Stomach (tissue), 9 donors: ENCODE measurements around the gene ATXN10. TPM values are rescaled to one million over a fixed set of nuclear protein-coding genes. Genes with fewer than 3 reads are reported as not detected.
A peak's percentile ranks its signal among the peaks of the same experiment; 100 is the strongest.

Experiments
- DNase-seq, 2 donors: peaks; one replicate each; pipeline versions ENCODE4 v3.0.0 to v3.0.0-alpha.2; 2013 to 2019
- H3K27ac ChIP-seq, 5 donors: fragments of 200-600 bp in 4 of 5; sonication (generic) in 4 of 5; one replicate each; pipeline ENCODE4 v1.5.1; 2013 to 2019; ENCODE audit warnings: mild to moderate bottlenecking in 1 of 5, moderate library complexity in 1 of 5
- H3K27me3 ChIP-seq, 3 donors: fragments of 200-600 bp; sonication (generic); one replicate each; pipeline ENCODE4 v1.5.1; 2017 to 2019; ENCODE audit warnings: mixed run types in 1 of 3
- H3K36me3 ChIP-seq, 4 donors: fragments of 200-600 bp; sonication (generic); 1 replicate in 3 of 4; 2 replicates in 1 of 4; pipeline ENCODE4 v1.5.1; 2016 to 2019
- H3K4me1 ChIP-seq, 4 donors: fragments of 200-600 bp; sonication (generic); one replicate each; pipeline ENCODE4 v1.5.1; 2016 to 2019
- H3K4me3 ChIP-seq, 4 donors: fragments of 200-600 bp; sonication (generic) in 3 of 4; one replicate each; pipeline ENCODE4 v1.5.1; 2016 to 2019; ENCODE audit warnings: mild to moderate bottlenecking in 1 of 4
- H3K9me3 ChIP-seq, 4 donors: fragments of 200-600 bp; sonication (generic); one replicate each; pipeline ENCODE4 v1.5.1; 2016 to 2019
- CTCF ChIP-seq, 7 experiments: fragments of 450-650 bp in 4 of 7; fragments of 200-600 bp in 3 of 7; sonication (generic) in 3 of 7; IDR thresholded peaks; one replicate each; pipeline ENCODE4 v1.5.1; 2016 to 2019; ENCODE audit warnings: antibody characterized with exemption in 7 of 7, control low read depth in 2 of 7, mild to moderate bottlenecking in 1 of 7
- EP300 ChIP-seq: sonication (generic); formaldehyde crosslinking; IDR thresholded peaks from one replicate; pipeline ENCODE4 v1.6.1; 2017; ENCODE audit warnings: antibody characterized with exemption
- POLR2A ChIP-seq, 4 donors: fragments of 450-650 bp; IDR thresholded peaks; one replicate each; pipeline ENCODE4 v1.6.1; 2016; ENCODE audit warnings: antibody characterized with exemption in 4 of 4, control low read depth in 2 of 4, mild to moderate bottlenecking in 1 of 4, moderate library complexity in 1 of 4
- POLR2AphosphoS5 ChIP-seq, 3 donors: sonication (generic); formaldehyde crosslinking; IDR thresholded peaks; one replicate each; pipeline ENCODE4 v1.6.1; 2016; ENCODE audit warnings: antibody characterized with exemption in 3 of 3
- WGBS, 5 donors: extraction: QIAGEN DNeasy Blood & Tissue Kit in 3 of 5; methylation state at CpG; one replicate each; pipeline versions ENCODE4 v1.1.5 to v1.1.7; 2013 to 2018; 5-methylcytosine and 5-hydroxymethylcytosine counted together
- intact Hi-C: fragments of 100-400 bp; cut with DNase I; formaldehyde crosslinking; loops from one replicate; pipeline ENCODE4 v1.15.1; 2023; ENCODE audit warnings: low total_unique reads
- polyA plus RNA-seq, 3 donors: library from polyadenylated mRNA; stranded (reverse); fragments of 200-250 nt; gene quantifications; one replicate each; pipeline ENCODE4 v1.2.3, GENCODE V29; 2013
- total RNA-seq, 5 donors: library from RNA; depleted of rRNA; stranded (reverse); fragments of >200 nt; gene quantifications; one replicate each; pipeline versions ENCODE4 v1.1.0 to v1.2.3, GENCODE V29; 2014 to 2016
- donor health status: healthy with polysubstance abuse.
- donor health status: Bipolar disorder and iron deficiency.
- donor health status: healthy.

ATXN10 gene
- total and polyA plus RNA-seq, 8 donors: 36.5 to 171 (median 89.4) TPM

- no peak for DNase-seq
- Histone ChIP-seq H3K36me3 (peaks cover 0 to 15% (median 15%) of the 10 kb centered on the region in 4 donors), H3K9me3 (no peaks in the 10 kb centered on the region), H3K4me1 (peaks cover 0 to 4% (median 0%) of the 10 kb centered on the region in 4 donors), H3K27ac (no peak overlapping the region), H3K4me3 (no peak overlapping the region), H3K27me3 (no peaks in the 10 kb centered on the region)
- WGBS, 5 donors: 78 to 85% (median 83%) methylated on average over 6 of the region's 6 CpGs
- intact Hi-C loops: no loop called here
- no peak for TF ChIP-seq CTCF (IDR thresholded peaks at IDR 0.05)
- no peak for TF ChIP-seq EP300
- no peak for TF ChIP-seq POLR2A (IDR thresholded peaks at IDR 0.05)
- TF ChIP-seq POLR2AphosphoS5 (IDR thresholded peaks at IDR 0.05): no peak
These were observed 151.7 kb downstream of the ATXN10 start for GRCh38 chr22:45823336-45823735.

- H3K27ac ChIP-seq: no peak overlapping the region
- 79 to 97% (median 90%) methylated on average over 2 of the region's 2 CpGs for WGBS, 5 donors
These were observed 154.9 kb downstream of the ATXN10 start for GRCh38 chr22:45826520-45826919.

GRCh38 chr22:45828841-45829240 is 157.2 kb downstream of the ATXN10 start:
- intact Hi-C loops: no loop called here

More at GRCh38 chr22:45826520-45826919, 154.9 kb downstream of the ATXN10 start:
- no peak for DNase-seq
- TF ChIP-seq EP300: no peak
- TF ChIP-seq POLR2AphosphoS5 (IDR thresholded peaks at IDR 0.05): no peak
- no peak for TF ChIP-seq POLR2A (IDR thresholded peaks at IDR 0.05)
- no peak for TF ChIP-seq CTCF (IDR thresholded peaks at IDR 0.05)
- Histone ChIP-seq H3K9me3 (no peaks in the 10 kb centered on the region), H3K4me3 (no peak overlapping the region), H3K27me3 (no peaks in the 10 kb centered on the region), H3K36me3 (peaks cover 0 to 15% (median 6%) of the 10 kb centered on the region in 4 donors), H3K4me1 (no peaks in the 10 kb centered on the region)
- intact Hi-C loops: no loop called here

GRCh38 chr22:45830531-45831245 is 159.1 kb downstream of the ATXN10 start:
- intact Hi-C loops: no loop called here
- Histone ChIP-seq H3K27me3 (no peaks in the 10 kb centered on the region), H3K36me3 (peaks cover 0 to 25% (median 16%) of the 10 kb centered on the region in 4 donors), H3K9me3 (no peaks in the 10 kb centered on the region), H3K4me3 (no peak overlapping the region), H3K27ac (no peak overlapping the region), H3K4me1 (no peaks in the 10 kb centered on the region)
- no peak for DNase-seq
- peak in 1 of 3 donors; percentile 59 for TF ChIP-seq POLR2AphosphoS5 (IDR thresholded peaks at IDR 0.05)
- no peak for TF ChIP-seq POLR2A (IDR thresholded peaks at IDR 0.05)
- 77 to 90% (median 83%) methylated on average over 3 of the region's 3 CpGs for WGBS, 5 donors

More at GRCh38 chr22:45828841-45829240, 157.2 kb downstream of the ATXN10 start:
- 96 to 100% (median 98%) methylated on average over 1 of the region's 1 CpG for WGBS, 5 donors
- Histone ChIP-seq H3K4me1 (no peaks in the 10 kb centered on the region), H3K9me3 (no peaks in the 10 kb centered on the region), H3K27ac (no peak overlapping the region), H3K4me3 (no peak overlapping the region), H3K27me3 (no peaks in the 10 kb centered on the region), H3K36me3 (peaks cover 0 to 14% (median 11%) of the 10 kb centered on the region in 4 donors)
- no peak for DNase-seq
- TF ChIP-seq EP300 (no peak), POLR2A (IDR thresholded peaks at IDR 0.05) (no peak), POLR2AphosphoS5 (IDR thresholded peaks at IDR 0.05) (no peak), CTCF (IDR thresholded peaks at IDR 0.05) (no peak)

- Histone ChIP-seq H3K27ac (no peak overlapping the region), H3K9me3 (no peaks in the 10 kb centered on the region), H3K4me3 (no peak overlapping the region), H3K36me3 (peaks cover 0 to 25% (median 16%) of the 10 kb centered on the region in 4 donors), H3K27me3 (no peaks in the 10 kb centered on the region), H3K4me1 (no peaks in the 10 kb centered on the region)
- WGBS, 5 donors: 71 to 92% (median 84%) methylated on average over 2 of the region's 2 CpGs
- peak in 1 of 7 experiments; percentile 9 for TF ChIP-seq CTCF (IDR thresholded peaks at IDR 0.05)
- TF ChIP-seq POLR2AphosphoS5 (IDR thresholded peaks at IDR 0.05): no peak
- TF ChIP-seq EP300: no peak
- intact Hi-C loops: no loop called here
- no peak for DNase-seq
These were observed 159.8 kb downstream of the ATXN10 start for GRCh38 chr22:45831394-45831793.
